ENCODE data around the gene OPN1MW3. TPM values are rescaled to one million over a fixed set of nuclear protein-coding genes. Genes with fewer than 3 reads are reported as not detected.
"Not testable (repeated sequence)": the region's sequence is repeated elsewhere in the genome, so short reads cannot be mapped to it uniquely, and the experiment has no call there.

The OPN1MW3 gene
- polyA plus RNA-seq, 3 donors: not detected

DNA sequence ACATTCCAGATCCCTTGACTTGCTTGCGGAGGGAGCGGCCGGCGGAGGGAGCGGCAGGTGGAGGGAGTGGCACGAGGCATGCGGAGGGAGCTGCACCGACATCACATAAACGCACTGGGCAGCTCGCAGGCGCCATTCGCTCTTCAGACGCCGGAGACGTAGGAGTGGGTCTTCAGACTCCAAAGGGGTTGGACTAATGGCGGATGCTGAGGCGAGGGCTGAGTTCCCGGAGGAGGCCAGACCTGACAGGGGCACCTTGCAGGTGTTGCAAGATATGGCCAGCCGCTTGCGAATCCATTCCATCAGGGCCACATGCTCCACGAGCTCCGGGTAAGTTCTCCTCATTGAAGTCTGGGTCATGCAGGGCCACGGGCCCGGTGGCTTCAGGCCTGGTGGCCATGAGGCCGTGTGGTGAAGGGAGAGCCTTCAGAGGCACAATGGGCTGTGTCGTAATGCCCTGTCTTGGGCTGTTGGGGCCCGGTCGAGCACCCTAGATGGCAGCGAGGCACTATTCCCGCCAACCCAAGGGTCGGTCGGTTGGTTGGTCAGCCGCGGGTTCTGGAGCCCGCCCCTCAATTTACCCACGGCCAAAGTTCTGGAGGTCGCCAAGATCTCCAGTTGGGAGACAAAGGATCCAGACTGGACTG, 38.4 kb downstream of the OPN1MW3 start, which contains the start of gene TKTL1:
Gene TKTL1, plus strand, starts transcription at position 132 of the 647 bp plus-strand sequence. Its CDS starts 65 bp downstream, at position 197.
- no peak for DNase-seq

DNA sequence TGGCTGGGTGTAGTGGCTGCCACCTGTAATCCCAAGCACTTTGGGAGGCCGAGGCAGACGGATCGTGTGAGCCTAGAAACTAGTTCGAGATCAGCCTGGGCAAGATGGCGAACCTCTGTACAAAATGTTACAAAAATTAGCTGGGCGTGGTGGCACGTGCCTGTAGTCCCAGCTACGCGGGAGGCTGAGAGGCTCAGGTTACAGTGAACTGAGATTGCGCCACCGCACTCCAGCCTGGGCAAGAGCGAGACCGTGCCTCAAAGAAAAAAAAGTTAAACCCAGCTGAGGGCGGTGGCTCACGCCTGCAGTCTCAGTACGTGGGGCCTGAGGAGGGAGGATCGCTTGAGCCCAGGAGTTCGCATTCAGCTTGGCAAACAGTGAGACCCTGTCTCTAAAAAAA, 39.3 kb downstream of the OPN1MW3 start:
- DNase-seq: no peak

DNA sequence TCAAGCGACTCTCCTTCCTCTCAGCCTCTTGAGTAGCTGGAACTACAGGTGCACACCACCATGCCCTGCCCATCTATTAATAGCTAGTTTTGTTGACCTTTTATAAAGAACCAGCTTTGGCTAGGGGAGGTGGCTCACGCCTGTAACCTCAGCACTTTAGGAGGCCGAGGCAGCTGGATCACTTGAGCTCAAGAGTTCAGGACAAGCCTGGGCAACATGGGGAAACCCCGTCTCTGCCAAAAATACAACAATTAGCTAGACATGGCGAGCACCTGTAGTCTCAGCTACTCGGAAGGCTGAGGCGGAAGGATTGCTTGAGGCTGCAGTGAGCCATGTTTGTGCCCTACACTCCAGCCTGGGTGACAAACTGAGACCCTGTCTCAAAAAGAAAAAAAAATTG, 40.9 kb downstream of the OPN1MW3 start:
- no peak for DNase-seq

DNA sequence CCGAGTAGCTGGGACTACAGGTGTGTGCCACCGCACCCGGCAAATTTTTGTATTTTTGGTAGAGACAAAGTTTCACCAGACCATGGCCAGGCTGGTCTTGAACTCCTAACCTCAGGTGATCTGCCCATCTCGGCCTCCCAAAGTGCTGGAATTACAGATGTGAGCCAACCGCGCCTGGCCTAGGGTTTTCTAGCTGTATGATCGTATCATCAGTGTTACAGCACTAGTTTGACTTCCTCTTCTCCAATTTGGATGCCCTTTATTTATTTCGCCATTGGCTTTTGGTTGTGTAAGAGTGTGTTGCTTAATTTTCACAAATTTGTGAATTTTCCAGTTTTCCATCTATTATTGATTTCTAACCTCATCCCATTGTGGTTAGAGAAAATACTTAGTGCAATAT, 43.4 kb downstream of the OPN1MW3 start:
- DNase-seq: no peak

DNA sequence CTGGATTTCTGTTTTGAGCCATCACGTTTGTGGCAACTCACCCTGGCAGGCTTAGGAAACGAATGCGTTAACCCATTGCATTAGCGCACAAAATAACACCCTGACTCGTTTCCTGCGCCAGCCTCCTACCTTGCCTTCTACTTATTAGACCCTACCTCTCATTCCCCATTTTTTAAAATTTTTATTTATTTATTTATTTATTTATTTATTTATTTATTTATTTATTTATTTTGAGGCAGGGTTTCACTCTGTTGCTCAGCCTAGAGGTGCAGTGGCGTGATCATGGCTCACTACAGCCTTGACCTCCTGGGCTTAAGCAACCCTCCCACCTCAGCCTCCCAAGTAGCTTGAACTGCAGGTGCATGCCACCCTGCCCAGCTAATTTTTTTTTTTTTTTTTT, 45.6 kb downstream of the OPN1MW3 start:
- not testable (repeated sequence) for DNase-seq

DNA sequence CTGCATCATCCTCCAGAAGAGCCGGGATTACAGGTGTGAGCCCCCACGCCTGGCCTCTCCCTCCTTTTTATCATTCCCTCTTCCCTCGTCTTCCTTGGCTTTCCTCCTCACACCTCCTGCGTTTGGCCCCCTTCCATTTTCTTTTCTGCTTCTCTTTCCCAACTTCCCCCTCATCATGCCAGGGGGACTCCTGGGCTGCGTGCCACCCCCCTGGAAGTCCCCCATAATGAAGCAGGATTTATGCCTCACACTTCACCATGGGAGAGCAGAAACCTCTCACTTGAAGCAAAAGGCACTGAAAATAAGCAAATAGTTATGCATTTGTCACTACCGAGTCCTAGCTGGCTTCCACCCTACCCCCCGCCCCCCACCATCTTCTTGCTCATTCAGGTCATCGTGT, 46.1 kb downstream of the OPN1MW3 start:
- no peak for DNase-seq

DNA sequence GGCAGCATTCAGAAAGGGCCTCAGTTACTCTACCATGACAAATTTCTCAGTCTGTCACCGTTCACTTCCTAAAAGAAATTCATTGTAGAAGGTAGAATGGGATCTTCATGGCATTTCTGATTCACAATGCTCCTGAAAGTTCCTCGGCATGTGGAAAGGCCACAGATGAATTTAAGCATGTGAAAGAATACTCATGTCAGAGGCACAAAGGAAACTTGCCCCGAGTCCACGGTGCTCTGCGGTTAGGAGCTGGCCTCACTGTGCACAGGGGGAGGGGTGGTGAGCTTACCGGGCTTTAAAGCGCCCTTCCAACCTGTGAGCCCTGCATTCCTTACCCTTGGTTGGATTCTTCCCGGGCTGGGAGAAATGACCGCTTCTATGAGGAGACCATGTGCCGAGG, 47.5 kb downstream of the OPN1MW3 start:
- DNase-seq: no peak

DNA sequence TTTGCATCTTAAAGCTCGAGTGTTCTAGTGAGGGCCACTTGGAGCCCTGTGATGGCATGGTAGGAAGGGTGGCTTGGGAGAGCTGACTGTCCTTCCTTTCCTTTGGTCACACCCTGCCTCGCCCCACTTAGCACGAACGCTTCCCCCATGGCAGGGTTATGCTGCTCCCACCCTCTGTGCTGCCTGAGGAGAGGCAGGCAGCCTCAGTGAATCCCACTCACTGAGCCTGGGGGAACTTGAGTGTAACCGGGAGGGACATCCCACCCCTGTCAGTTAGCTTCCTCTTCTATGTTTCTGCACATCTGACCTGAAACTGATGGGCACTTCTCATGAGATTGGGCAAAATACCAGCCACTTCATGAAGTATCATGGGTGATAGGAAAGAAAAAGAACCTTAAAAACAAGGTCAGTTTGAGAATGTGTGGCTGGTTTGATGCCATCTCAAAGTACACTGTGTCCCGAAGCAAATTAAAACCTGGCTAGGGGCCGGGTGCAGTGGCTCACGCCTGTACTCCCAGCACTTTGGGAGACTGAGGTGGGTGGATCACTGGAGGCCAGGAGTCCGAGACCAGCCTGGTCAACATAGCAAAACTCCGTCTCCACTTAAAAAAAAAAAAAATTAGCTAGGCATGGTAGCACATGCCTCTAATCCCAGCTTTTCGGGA, 48.3 kb downstream of the OPN1MW3 start:
- no peak for DNase-seq

DNA sequence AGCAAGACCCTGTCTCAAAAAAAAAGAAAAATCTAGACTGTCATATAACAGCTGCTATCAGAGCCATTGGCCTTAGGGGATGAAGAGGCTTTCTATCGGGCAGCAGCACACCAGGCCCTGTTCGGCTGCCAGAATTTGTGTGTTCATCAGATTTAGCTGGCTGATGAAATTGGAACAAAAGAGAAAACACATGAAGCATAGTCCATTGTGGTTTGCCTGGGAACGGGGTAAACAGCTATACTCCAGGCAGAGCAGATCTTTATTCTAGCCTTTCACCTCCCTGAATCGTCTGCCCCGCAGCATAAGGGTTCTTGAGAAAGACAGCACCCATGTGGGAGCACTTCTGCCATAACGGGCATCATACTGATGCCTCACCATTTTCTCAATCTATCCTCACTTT, 49.8 kb downstream of the OPN1MW3 start:
- DNase-seq: no peak

DNA sequence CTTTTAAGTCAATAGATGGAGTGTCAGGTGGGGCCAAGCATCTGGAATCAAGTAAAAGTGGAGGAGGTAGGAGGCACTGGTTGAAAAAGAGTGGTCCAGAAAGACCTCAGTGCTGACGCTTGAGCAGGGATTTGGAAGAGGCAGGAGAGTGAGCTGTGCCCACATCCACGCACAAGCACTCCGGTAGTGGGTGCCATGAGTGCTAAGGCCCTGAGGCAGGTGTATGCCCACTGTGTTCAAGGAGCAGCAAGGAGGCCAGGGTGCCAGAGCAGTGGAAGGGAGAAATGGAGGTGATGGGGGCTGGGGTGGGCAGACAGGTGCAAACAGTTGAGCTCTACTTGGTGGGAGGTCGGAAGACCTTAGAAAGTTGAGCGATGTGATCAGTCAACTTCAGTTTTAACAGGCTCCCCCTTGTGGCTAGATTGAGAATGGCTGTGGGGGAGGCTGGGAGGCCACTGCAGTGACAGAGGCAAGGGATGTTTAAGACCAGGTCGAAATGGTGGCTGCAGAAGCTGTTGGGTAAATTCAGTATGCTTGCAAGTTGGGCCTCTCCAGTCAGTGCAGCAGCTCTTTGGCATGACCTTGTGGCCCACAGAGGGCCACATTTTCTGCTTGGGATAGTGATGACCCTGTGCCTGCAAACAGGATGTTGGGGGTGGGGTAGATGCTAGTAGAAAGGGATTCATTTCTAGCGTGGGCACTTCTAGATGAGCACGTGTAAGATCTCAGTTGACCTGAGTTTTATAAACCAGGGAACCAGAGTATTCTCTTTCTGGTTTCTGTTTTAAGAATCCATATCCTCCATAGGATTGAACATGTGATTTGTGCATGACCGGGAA, 50.9 kb downstream of the OPN1MW3 start:
- peak; percentile 26 for DNase-seq

DNA sequence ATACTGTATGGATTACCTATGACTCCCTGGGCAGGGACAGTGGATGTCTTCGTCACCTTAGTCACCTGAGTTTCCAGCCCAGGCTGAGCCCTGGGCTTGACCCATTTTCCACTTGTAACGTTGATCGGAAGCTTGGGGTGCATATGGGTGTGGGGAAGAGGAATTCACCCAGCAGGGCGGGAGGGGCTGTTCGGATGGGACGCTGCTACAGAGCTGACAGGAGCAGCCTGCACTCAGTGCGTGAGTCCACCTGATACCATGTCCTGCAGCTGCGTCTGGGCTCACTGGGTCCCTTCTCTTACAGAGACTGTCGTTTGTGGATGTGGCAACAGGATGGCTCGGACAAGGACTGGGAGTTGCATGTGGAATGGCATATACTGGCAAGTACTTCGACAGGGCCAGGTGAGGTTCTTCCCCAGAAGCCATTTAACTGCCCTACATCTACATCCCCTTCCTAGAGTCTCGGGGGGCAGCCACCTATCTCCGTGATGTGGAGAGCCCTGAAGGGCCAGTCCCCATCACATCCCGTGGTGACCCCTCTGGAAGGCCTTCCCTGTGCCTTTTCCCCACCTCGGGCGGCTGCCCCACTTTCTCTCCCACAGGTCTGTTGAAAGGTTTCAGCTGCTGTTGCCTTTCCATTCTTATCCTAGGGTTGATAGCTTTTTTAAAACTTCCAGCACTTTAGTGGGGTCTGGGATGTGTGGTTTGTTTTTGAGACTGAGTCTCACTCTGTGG, 51.8 kb downstream of the OPN1MW3 start:
- DNase-seq: no peak

DNA sequence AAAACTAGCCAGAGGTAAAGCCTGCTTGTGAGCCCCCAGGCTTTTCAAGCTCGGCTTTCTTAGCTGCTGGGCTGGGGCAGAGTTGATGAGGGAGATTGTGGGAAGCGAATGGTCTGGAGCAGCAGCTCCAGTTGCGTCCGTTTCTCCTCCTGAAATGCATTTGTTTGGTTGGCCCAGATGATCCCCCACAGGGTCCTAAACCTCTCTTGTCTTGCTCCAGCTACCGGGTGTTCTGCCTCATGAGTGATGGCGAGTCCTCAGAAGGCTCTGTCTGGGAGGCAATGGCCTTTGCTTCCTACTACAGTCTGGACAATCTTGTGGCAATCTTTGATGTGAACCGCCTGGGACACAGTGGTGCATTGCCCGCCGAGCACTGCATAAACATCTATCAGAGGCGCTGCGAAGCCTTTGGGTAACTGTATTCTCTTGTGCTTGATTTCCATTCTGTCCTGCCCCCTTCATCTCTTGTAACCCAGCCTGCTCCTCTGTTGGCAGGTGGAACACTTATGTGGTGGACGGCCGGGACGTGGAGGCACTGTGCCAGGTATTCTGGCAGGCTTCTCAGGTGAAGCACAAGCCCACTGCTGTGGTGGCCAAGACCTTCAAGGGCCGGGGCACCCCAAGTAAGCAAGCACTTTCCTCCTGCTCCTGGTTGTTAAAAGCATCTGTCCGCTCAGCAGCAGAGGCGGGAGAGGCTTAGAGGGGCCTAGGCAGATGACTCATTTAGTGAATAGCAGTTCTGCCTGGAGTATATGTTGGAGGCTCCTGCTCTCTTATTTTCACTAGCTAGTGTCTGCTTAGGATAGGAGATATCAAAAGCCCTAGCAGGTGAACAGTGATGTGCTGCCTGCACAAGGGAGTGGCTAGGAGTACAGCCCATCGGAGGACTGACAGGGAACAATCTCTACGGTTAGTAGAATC, 53.5 kb downstream of the OPN1MW3 start:
- DNase-seq: no peak

DNA sequence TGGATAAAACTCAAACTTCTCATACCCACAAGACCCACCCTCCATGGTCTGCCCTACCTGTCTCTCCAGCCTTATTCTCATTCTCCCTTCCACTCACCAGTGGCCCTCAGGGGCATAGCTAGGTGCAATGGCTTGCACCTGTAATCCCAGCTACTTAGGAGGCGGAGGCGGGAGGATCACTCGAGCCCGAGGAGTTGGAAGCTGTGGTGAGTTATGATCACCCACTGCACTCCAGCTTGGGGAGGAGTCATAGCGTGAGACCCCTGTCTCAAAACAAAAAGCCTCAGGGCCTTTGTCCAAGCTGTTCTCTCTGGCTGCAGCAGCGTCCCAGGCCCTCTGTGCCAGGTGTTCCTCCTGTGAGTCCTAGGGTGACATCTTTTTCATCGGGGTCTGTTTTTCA, 54.7 kb downstream of the OPN1MW3 start:
- DNase-seq: no peak

DNA sequence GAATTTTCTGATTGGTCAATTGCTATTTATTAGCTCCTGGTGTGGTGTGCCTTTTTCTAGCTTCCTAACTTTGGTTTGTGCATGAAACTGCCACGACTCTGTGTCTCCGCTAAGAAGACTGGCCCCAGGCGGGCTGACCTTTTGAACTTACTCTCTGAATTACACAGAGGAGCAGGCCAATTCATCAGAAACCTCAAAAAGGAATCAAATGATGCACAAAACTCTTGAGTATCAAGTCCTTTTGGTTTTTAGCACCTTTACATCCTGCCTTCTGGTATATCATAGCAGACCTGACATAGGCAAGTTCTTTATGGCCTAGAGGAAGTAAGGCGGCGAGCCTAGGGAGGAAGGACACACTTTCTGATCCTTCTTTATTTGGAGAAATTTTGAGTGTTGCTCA, 55.8 kb downstream of the OPN1MW3 start:
- DNase-seq: no peak

DNA sequence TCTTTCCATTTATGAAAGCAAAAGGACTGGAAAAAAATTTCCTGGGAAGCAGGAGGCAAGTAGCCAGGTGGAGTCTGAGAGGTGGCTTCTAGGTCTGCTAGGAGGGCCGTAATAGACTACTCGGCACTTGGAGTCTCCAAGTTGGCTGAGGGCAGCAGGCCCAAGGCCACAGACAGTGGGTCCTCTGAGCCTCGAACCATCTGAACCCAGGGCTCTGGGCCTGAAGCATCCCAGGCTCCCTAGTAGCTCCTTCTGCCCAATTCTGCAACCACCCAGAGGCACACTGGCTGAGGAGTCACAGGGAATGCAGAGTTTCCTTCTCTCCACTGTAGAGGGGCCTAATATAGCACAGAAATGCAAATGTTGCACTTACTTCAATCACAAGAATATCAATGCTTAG, 58.0 kb downstream of the OPN1MW3 start:
- DNase-seq: no peak

DNA sequence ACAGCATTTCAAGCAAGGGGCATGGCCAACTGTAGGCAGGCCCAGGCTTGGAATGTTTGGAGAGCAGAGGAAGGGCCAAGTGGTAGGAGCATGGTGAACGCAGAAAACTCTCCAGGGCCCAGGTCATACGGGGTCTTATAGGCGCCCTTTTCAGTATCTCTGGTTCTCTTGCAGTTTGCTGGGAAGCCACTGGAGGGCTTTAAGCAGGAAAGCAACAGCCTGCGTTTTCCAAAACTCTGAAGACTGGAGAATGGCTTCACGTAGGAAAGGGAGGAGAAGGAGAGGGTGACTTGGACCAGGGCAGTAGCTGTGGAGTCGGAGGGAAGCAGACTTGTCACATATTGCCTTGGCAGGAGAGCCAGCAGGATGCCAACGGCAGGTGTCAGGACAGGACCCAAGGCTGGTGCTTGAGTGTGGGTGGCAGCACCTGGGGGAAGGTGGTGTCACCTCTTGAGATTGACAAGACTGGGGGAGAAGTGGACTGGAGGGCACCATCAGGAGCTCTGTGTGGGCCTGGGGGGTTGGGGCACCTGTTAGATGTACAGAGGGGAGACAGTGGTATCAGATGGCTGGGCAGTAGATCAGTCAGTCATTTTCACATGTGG, 60.1 kb downstream of the OPN1MW3 start:
- no peak for DNase-seq

DNA sequence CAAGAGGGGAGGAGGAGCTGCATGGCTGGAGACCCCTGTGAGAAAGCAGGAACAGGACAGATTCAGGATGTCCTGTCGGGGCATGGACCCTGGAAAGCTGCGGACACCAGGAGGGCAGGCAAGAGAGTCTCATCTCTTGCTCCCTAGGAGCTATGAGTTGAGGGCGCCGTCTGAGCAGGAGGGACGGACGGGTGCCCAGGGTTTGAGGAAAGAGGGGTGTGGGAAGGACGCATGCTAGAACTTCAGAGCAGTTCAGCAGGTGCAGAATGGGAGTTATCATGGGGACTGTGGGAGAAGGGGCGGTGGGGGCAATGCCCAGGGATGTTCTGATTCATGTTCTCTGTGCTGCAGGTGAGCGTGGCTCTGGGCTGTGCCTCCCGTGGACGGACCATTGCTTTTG, 63.0 kb downstream of the OPN1MW3 start:
- DNase-seq: no peak

All from renal pelvis (tissue), 4 donors.